ENCODE measurements around the gene C10orf90. TPM values are rescaled to one million over a fixed set of nuclear protein-coding genes. Genes with fewer than 3 reads are reported as not detected.

Gene C10orf90
- total RNA-seq, 1 experiment from 2014 or later, result 0.59 TPM

- intact Hi-C loops (cut with micrococcal nuclease; ENCODE audit: unreplicated experiment), result no loop called here
- no peaks in the 10 kb centered on the region for H3K9me3 ChIP-seq (ENCODE audit: insufficient read depth, low read depth)
- ChIA-PET POLR2A (ENCODE audit: unreplicated experiment) (no interaction called here), CTCF (no interaction called here)
- H3K36me3 ChIP-seq (ENCODE audit: low read depth), result no peaks in the 10 kb centered on the region
- TF ChIP-seq EZH2 (IDR thresholded peaks at IDR 0.05; ENCODE audit: low read depth), result no peak
- TF ChIP-seq CTCF (conservative IDR thresholded peaks at IDR 0.05), result no peak
- H3K9me2 ChIP-seq (ENCODE audit: insufficient read depth), result no peaks in the 10 kb centered on the region
- H4K20me1 ChIP-seq (ENCODE audit: insufficient read depth), result no peaks in the 10 kb centered on the region
- no peak overlapping the region for H3K4me2 ChIP-seq
- no peaks in the 10 kb centered on the region for H3F3A ChIP-seq (ENCODE audit: insufficient read depth, low read depth)
- H2AFZ ChIP-seq, result no peak overlapping the region
- H3K4me3 ChIP-seq, result no peak overlapping the region
- no peaks in the 10 kb centered on the region for H3K4me1 ChIP-seq (replicated peaks; ENCODE audit: insufficient read depth)
- H3K27me3 ChIP-seq (ENCODE audit: insufficient read depth, low read depth), result no peaks in the 10 kb centered on the region
- no TSS peak for BruUV-seq (replicated peaks)
- no peaks in the 10 kb centered on the region for H3K79me2 ChIP-seq (ENCODE audit: low read depth)
- no peak for DNase-seq
- no peak overlapping the region for H3K27ac ChIP-seq
Observed at GRCh38 chr10:126686268-126686667, 15.8 kb upstream of the C10orf90 start.

DNA sequence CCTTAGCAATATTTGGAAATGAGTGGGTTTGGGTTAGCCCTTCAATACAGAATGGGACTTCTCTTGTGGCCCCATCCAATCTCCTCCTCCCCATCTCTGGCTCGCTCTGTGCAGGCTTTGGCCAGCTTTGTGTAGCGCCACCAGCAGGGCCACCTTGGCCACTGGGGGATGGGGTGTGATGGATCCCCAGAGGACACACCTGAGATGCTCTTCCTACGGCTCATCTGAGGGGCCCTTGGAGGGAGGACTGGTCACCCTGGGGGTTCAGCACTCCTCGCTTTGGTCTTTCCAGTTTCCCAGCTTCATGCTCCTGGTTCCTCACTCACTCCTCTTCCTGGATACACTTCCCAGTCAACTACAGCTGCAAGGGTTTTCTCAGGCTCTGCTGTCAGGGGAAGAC, 15.3 kb upstream of the C10orf90 start:
- no peak for DNase-seq
- Histone ChIP-seq H3K9me2 (ENCODE audit: insufficient read depth) (no peaks in the 10 kb centered on the region), H3K79me2 (ENCODE audit: low read depth) (no peaks in the 10 kb centered on the region), H3K27me3 (ENCODE audit: insufficient read depth, low read depth) (no peaks in the 10 kb centered on the region), H4K20me1 (ENCODE audit: insufficient read depth) (no peaks in the 10 kb centered on the region), H3K4me1 (replicated peaks; ENCODE audit: insufficient read depth) (no peaks in the 10 kb centered on the region), H3K9me3 (ENCODE audit: insufficient read depth, low read depth) (no peaks in the 10 kb centered on the region), H3K4me3 (no peak overlapping the region), H3K36me3 (ENCODE audit: low read depth) (no peaks in the 10 kb centered on the region), H2AFZ (no peak overlapping the region), H3K27ac (no peak overlapping the region), H3F3A (ENCODE audit: insufficient read depth, low read depth) (no peaks in the 10 kb centered on the region), H3K4me2 (no peak overlapping the region)
- no TSS peak for BruUV-seq (replicated peaks)
- intact Hi-C loops (cut with micrococcal nuclease; ENCODE audit: unreplicated experiment), result no loop called here
- TF ChIP-seq CTCF (conservative IDR thresholded peaks at IDR 0.05), result no peak
- TF ChIP-seq EZH2 (IDR thresholded peaks at IDR 0.05; ENCODE audit: low read depth), result no peak
- ChIA-PET POLR2A (ENCODE audit: unreplicated experiment) (no interaction called here), CTCF (no interaction called here)

GRCh38 chr10:126684171-126684745, 13.8 kb upstream of the C10orf90 start:
- CTCF ChIA-PET, result no interaction called here

More at GRCh38 chr10:126684171-126684745, 13.8 kb upstream of the C10orf90 start:
- no peaks in the 10 kb centered on the region for H3F3A ChIP-seq (ENCODE audit: insufficient read depth, low read depth)
- H3K4me1 ChIP-seq (replicated peaks; ENCODE audit: insufficient read depth), result no peaks in the 10 kb centered on the region
- H3K4me2 ChIP-seq, result no peak overlapping the region
- intact Hi-C loops (cut with micrococcal nuclease; ENCODE audit: unreplicated experiment), result no loop called here
- H3K36me3 ChIP-seq (ENCODE audit: low read depth), result no peaks in the 10 kb centered on the region
- no peak overlapping the region for H3K4me3 ChIP-seq
- H2AFZ ChIP-seq, result no peak overlapping the region
- no peak overlapping the region for H3K27ac ChIP-seq
- H3K9me2 ChIP-seq (ENCODE audit: insufficient read depth), result no peaks in the 10 kb centered on the region
- no peaks in the 10 kb centered on the region for H3K9me3 ChIP-seq (ENCODE audit: insufficient read depth, low read depth)
- TF ChIP-seq EZH2 (IDR thresholded peaks at IDR 0.05; ENCODE audit: low read depth) (no peak), CTCF (conservative IDR thresholded peaks at IDR 0.05) (no peak)
- H3K27me3 ChIP-seq (ENCODE audit: insufficient read depth, low read depth), result no peaks in the 10 kb centered on the region
- H3K79me2 ChIP-seq (ENCODE audit: low read depth), result no peaks in the 10 kb centered on the region
- no peaks in the 10 kb centered on the region for H4K20me1 ChIP-seq (ENCODE audit: insufficient read depth)
- DNase-seq, result no peak
- no TSS peak for BruUV-seq (replicated peaks)
- POLR2A ChIA-PET (ENCODE audit: unreplicated experiment), result no interaction called here

Measured in PC-9 (cell line).